Measurements from ENCODE around the gene CLCN2.
"Not testable (repeated sequence)": the region's sequence is repeated elsewhere in the genome, so short reads cannot be mapped to it uniquely, and the experiment has no call there.

Gene CLCN2

GRCh38 chr3:184345317-184346144 lies 15.9 kb downstream of the CLCN2 start:
- DNase-seq (ENCODE audit: low read depth in 2 of 2), result no peak

GRCh38 chr3:184344579-184345316 lies 16.7 kb downstream of the CLCN2 start:
- no peak for DNase-seq (ENCODE audit: low read depth in 2 of 2)

- DNase-seq (ENCODE audit: low read depth in 2 of 2), result no peak
Measured at GRCh38 chr3:184343200-184343876, 18.1 kb downstream of the CLCN2 start.

GRCh38 chr3:184341925-184342324 lies 19.5 kb downstream of the CLCN2 start:
- DNase-seq (ENCODE audit: low read depth in 2 of 2), result no peak

- not testable (repeated sequence) for DNase-seq (ENCODE audit: low read depth in 2 of 2)
Measured at GRCh38 chr3:184339451-184340135, 21.8 kb downstream of the CLCN2 start.

GRCh38 chr3:184339001-184339400 lies 22.4 kb downstream of the CLCN2 start:
- DNase-seq (ENCODE audit: low read depth in 2 of 2), result no peak

GRCh38 chr3:184338511-184338945 lies 22.9 kb downstream of the CLCN2 start:
- DNase-seq (ENCODE audit: low read depth in 2 of 2), result no peak

- DNase-seq (ENCODE audit: low read depth in 2 of 2), result no peak
Measured at GRCh38 chr3:184337981-184338380, 23.4 kb downstream of the CLCN2 start.

GRCh38 chr3:184337399-184337714 lies 24.0 kb downstream of the CLCN2 start, which contains the start of gene FAM131A:
Gene FAM131A, plus strand, starts transcription at chr3:184337600. Its CDS starts 31 bp downstream, at chr3:184337631.
- no peak for DNase-seq (ENCODE audit: low read depth in 2 of 2)

GRCh38 chr3:184336547-184337398 lies 24.6 kb downstream of the CLCN2 start:
- DNase-seq (ENCODE audit: low read depth in 2 of 2), result no peak

- peak; percentile 70 to 82 for DNase-seq (ENCODE audit: low read depth in 2 of 2)
Measured at GRCh38 chr3:184335661-184336546, 25.5 kb downstream of the CLCN2 start.

- DNase-seq (ENCODE audit: low read depth in 2 of 2), result no peak
Measured at GRCh38 chr3:184335291-184335660, 26.1 kb downstream of the CLCN2 start.

GRCh38 chr3:184334470-184335158 lies 26.8 kb downstream of the CLCN2 start:
- peak in 1 of 2 donors; percentile 46 for DNase-seq (ENCODE audit: low read depth in 2 of 2)

GRCh38 chr3:184333700-184334099 lies 27.7 kb downstream of the CLCN2 start:
- no peak for DNase-seq (ENCODE audit: low read depth in 2 of 2)

GRCh38 chr3:184333190-184333589 lies 28.2 kb downstream of the CLCN2 start:
- no peak for DNase-seq (ENCODE audit: low read depth in 2 of 2)

GRCh38 chr3:184332370-184333090 lies 28.9 kb downstream of the CLCN2 start:
- no peak for DNase-seq (ENCODE audit: low read depth in 2 of 2)

- no peak for DNase-seq (ENCODE audit: low read depth in 2 of 2)
Measured at GRCh38 chr3:184328516-184328915, 32.9 kb downstream of the CLCN2 start.

GRCh38 chr3:184327171-184327570 lies 34.2 kb downstream of the CLCN2 start:
- DNase-seq (ENCODE audit: low read depth in 2 of 2), result no peak
